Putamen (tissue), 1 donor: ENCODE measurements around the gene IL27RA.

Experiments
- DNase-seq: peaks from one replicate; pipeline ENCODE4 v3.0.0-alpha.2; 2016; ENCODE audit warnings: low spot score

The IL27RA gene

DNA sequence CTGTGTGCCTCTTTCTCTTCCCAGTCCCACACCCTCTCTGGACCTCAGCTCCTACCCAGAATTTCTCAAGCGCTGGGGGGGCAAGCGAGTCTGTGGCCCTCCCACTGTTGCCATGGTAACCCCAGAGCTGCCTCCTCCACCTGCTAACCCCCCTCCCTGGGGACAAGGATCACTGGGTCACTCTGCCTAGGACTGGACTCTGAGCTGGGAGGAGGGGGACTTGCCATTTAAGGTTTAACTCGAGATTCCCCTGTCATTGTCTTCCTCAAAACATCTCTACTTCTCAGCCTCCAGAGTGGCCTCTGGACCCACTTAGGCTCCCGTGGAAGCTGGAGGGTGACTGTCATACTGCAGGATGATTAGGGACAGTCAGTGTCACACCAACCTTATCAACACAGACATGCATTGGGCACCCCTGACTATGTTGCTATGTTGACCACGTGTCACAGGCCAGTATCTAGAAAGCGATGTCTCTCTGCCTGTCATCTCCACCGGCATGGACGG is 28.1 kb downstream of the IL27RA start:
- no peak for DNase-seq

DNA sequence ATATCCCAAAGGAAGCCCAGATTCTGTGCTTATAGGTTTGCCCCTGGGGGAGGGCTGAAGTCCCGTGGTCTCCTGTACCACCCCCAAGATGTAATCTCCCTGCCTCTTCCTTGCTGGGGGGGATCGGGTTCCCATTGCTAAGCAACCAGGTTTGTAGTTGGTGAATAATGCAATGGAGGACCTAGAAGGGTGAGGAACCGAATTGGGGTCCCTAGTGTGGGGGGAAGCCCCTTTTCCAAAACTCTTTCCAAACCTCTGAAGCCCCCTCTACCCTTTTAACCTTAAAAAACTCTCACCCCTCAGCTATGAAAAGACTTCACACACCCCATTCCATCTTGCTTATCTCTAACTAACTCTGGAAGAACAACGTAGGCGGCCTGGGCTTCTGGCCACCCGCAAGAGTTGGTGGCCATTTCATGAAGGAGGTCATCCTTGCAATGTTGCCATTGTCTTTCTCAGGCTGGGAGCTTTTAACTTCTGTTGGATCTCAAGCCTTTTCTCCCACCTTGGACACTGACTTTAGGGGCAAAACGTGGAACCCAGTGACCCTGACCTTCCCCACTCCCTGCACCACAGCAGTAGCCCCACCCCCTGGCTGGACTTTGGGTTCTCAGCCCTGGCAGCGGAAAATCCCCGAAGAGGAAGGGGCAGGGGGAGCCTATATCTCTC is 29.7 kb downstream of the IL27RA start:
- no peak for DNase-seq

DNA sequence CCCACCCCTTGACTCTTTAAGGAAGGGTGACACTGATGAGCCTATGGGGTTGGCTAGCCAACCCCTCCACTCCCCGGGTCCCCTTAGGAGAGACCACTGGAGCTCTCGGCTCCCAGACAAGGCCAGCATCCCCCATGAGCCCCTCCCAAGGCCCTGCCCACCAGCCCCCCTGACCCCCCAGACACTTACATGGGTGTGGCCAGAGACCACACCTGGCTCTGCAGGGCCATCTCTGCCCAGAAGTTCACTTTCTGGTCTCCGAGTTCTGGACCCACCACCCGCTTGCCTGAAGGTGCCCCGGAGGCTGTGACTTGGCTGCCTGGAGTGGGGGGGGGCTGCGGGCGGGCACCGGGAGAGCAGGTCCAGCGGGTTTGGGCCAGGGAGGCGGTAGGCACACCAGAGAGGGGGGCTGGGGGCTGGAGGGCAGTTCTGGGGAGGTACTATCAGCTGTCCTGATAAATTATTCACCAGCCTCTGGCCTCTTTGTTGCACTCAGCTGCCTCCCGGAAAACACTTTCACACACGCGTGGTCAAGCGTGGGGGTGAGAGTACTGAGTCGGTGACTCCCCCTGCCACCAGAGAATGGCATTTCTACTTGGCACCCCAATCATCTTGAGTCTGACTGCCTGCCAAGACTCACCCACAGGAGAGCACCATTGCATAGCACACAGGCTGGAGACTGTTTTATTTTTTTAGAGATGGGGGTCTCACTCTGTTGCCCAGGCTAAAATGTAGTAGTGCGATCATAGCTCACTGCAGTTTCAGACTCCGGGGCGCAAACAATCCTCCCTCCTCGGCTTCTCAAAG is 30.4 kb downstream of the IL27RA start, which contains the start of gene PALM3:
Gene PALM3 (minus strand): TSS at position 326 of the 807 bp plus-strand sequence. CDS start 96 bp downstream, at position 230.
- DNase-seq = no peak

DNA sequence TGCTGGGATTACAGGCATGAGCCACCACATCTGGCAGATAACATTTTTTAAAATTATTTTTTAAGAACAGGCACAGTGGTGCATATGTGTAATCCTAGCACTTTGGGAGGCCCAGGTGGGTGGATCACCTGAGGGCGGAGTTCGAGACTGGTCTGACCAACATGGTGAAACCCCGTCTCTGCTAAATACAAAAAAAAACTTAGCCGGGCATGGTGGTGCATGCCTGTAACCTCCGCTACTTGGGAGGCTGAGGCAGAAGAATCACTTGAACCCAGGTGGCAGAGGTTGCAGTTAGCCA is 30.9 kb downstream of the IL27RA start:
- no peak for DNase-seq

DNA sequence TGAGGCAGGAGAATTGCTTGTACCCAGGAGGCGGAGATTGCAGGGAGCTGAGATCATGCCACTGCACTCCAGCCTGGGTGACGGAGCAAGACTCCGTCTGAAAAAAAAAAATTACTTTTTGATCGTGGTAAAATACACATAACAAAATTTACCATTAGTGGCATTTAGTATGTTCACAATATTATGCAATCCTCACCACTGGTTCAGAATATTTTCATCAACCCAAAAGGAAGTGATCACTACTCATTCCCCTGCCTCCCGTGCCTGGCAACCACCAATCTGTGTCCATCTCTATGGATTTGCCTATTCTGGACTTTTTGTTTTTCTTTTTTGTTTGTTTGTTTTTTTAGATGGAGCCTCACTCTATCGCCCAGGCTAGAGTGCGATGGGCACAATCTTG is 31.5 kb downstream of the IL27RA start:
- no peak for DNase-seq

DNA sequence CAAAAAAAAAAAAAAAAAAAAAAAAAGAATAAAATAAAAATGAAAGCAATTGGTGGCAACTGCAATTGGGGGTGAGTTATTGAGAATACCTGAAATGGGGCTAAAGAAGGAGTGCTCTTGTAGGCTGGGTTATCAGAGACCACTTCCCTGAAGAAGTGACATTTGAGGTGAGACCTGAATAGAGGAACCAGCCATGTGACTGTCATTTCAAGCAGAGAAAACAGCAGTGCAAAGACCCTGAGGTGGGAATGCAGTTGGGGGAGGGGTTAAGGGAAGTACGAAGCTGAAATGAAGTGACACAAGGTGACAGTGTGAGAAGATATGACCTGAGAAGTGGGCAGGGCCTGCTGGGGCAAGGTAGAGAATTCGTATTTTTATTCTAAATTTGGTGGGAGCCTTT is 34.6 kb downstream of the IL27RA start:
- DNase-seq = no peak

DNA sequence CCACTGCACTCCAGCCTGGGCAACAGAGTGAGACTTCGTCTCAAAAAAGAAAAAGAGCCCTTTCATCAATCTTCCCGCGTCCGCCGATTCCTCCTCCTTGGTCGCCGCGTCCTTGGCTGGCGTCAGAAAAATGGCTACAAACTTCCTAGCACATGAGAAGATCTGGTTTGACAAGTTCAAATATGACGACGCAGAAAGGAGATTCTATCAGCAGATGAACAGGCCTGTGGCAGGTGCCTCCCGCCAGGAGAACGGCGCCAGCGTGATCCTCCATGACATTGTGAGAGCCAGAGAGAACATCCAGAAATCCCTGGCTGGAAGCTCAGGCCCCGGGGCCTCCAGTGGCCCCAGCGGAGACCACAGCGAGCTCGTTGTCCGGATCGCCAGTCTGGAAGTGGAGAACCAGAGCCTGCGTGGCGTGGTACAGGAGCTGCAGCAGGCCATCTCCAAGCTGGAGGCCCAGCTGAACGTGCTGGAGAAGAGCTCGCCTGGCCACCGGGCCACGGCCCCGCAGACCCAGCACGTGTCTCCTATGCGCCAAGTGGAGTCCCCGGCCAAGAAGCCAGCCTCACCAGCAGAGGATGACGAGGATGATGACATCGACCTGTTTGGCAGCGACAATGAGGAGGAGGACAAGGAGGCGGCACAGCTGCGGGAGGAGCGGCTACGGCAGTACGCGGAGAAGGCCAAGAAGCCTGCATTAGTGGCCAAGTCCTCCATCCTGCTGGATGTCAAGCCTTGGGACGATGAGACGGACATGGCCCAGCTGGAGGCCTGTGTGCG is 38.9 kb downstream of the IL27RA start:
- DNase-seq = no peak

DNA sequence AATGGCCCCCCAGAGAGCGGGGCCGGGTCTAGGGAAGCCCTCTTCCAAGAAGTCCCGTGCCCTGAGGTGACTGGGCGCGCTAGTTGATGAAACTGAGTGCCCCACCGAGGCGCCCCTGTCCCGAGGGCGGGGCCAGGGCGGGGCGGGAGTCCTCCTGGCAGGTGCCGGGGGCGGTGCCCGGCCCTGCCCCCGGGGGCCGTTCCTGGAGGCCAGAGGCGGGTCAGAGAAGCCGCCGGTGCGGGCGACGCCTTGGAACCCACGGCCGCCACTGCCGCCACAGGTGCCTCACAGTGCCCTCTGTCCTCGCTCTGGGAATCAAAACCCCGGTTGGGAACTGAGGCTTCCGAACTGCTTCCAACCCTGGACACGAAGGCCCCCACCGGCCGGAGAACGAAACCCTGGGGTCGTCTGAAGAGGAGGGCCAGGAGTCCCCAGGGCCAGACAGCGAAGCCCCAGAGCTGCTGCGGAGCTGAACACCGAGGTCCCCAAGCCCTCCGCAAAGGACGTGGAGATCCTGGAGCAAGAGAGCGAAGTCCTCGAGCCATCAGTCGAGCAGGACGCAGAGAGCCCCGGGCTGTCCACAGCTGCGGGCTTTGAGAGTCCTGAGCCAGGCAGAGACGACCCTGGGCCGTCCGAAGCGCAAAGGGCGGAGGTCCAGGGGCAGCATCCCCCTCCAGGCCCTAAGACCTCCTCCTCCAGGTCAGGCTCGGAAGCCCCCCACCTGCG is 41.1 kb downstream of the IL27RA start, which contains the start of gene MISP3:
Gene MISP3 (plus strand): TSS at position 252 of the 726 bp plus-strand sequence. CDS start 524 bp downstream, outside the sequence.
- no peak for DNase-seq

DNA sequence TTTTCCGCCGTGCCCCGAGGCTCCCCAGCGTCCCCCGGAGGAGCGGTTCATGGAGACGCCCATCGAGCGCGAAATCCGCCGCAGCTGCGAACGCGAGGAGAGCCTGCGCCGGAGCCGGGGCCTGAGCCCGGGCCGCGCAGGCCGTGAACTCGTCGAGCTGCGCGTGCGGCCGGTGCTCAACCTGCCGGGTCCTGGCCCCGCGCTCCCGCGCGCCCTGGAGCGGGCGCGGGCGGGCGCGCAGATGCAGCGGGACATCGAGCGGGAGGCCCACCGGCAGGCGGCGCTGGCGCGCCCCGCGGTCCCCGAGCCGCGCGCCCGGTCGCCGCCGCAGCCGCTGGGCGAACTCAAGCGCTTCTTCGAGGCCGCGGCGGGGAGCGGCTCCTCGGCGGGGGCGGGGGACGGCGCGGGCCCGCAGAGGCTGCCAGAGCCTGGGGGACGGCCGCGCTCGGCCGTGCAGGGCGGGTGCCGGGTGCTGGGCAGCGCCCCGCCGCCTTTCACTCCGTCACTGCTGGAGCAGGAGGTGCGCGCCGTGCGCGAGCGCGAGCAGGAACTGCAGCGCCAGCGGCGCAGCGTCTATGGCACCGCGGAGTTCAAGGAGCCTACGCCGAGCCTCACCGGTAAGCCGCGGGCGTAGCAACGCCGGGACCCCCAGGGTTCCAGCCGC is 41.8 kb downstream of the IL27RA start:
- DNase-seq = peak; percentile 77

DNA sequence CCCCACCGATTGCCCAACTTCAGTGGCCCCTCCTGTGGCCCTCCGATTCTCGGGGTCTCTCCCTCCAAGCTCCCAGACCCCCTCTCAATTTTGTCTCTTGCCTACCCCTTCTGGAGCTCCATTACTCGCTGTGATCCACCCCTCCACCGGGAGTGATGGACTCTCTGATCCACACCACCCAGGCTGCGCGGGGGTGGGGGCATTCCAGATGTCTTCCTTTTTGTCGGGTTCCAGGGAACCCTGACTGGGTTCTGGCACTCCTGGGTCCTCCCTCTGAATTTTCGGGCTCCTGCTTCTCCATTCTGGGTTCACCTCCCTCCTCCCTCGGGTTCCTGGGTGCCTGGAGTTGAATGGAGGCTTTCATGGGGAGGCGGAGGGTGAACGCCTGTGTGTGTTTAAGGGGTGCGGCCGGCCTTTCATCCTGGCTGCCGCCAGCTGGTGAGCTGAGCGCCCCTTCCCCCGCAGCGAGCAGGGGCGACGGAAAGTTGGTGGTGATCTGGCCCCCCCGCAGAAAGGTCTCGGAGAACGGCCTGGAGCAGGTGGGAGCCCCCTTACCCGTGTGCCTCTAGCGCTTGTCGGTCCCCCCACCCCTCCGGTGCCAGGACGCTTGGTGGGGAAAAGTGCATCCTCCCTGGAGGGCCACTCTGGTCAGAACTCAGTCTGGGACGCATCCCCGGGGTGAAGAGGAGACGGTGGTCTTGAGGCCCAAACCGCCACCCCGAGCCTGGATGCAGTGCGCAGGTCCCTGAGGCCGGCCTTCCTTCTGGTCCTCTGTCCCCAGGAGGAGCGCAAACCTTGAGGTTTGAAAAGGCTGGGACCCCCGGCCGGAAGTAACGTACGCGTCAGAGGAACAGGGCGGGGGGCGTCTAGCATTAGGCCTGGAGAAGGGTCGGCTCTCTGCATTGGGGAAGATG is 42.6 kb downstream of the IL27RA start:
- no peak for DNase-seq

DNA sequence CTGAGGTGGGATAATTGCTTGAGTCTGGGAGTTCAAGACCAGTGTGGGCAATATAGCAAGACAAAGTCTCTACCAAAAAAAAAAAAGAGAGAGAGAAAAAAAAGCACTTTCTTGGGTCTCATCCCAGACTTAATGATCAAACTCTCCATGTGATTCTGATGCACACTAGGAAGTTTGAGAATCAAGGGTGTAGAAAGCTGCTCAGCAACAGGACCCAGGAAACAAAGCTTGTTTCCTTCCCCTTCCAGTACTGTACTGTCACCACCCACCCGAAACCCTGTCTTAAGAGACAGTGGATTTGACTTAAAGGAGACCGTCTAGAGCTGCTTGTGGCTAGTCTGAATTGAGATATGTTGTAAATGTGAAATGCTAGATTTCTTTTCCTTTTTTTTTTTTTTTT is 46.8 kb downstream of the IL27RA start:
- DNase-seq = no peak

DNA sequence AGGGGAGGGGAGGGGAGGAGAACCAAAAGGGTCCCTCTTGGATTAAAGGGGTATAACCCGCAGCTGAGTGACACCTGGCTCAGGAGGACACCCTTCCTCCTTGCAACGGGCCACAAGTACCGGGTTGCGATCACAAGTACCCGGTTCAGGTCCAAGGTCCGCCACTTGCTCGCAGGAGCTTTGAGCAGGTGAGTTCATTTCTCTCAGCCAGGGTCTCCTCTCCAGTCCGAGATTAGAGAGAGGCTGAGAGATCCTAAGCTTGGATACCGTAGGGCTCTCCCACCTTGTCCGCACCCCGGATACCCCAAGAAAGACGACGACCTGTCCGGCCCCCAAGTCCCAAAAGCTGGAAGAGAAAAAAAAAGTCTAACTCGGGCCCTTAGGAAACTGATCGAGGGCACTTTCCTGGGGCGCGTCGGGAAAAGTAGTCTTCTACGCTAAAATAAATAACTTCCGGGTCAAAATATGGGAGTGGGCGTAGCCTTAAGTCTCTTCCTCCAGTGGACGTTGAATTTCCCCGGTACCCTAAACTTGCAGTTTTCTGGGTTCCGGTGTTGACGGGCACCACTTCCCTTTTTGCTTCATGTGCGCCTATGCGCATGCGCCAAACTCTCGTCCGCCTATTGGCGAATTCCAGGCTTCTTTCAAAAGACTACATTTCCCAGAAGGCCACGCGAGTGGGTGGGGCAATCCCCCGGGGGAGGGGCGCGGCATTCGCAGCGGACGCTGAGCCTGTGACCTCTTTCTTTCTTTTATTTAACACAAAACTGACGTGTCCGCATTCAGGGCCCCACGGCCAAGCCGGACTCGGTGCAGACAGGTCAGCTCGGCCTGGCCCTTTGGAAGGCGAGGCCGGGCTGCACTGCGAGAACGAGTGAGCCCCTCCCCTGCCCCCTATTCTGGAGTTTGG is 49.6 kb downstream of the IL27RA start:
- peak; percentile 100 for DNase-seq

DNA sequence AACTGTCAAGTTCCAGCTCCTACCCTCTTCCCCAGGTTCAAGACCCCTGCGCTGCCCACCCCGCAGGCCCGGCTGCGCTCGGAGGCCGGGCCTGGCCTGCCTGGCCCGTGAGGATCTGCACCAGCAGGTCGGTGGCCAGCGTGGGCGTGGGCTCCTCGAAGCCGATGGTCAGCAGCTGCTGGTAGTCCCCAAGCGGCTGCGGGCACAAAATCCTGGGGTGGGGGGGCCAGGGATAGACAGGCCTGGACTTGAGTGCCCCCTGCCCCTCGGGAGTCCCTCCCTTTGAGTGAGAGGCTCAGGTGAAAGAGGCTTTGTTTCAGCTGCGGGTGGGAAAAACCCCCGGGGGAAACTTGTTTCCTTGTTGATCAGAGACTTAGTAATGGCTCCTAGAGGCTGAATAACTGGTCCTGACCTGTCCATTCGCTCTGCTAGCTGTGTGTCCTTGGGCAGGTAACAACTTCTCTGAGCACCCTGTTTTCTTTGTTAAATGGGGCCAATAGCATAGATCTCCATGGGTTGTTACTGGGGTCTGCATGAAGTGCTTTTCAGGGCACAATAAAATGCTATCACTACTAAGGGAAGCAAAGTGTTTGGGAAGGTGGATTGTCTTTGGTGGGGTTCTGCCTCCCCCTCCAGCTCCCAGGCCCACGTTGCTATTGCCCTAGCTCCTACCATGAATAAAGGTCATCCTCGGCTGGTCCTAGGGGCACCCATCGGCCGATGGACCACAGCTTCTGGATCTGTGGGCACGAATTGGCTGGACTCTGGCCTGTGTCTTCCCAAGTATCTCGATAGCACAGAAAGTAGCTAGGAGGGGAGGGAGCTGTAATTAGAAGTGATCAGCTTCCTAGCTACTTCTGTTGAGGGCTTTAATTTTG is 50.5 kb downstream of the IL27RA start:
- DNase-seq = no peak

DNA sequence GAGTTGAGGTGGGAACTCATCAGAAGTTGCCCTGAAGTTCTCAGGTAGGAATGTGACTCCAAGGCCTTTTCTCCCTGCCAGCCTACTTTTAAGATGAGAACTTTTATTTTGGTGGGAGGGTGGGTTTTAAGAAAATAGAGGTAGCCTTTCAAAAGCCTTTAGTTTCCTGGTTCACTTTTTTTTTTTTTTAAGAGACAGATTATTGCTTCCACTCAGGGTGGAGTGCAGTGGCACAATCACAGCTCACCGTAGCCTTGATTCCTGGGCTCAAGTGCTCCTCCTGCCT is 51.1 kb downstream of the IL27RA start:
- DNase-seq = no peak

DNA sequence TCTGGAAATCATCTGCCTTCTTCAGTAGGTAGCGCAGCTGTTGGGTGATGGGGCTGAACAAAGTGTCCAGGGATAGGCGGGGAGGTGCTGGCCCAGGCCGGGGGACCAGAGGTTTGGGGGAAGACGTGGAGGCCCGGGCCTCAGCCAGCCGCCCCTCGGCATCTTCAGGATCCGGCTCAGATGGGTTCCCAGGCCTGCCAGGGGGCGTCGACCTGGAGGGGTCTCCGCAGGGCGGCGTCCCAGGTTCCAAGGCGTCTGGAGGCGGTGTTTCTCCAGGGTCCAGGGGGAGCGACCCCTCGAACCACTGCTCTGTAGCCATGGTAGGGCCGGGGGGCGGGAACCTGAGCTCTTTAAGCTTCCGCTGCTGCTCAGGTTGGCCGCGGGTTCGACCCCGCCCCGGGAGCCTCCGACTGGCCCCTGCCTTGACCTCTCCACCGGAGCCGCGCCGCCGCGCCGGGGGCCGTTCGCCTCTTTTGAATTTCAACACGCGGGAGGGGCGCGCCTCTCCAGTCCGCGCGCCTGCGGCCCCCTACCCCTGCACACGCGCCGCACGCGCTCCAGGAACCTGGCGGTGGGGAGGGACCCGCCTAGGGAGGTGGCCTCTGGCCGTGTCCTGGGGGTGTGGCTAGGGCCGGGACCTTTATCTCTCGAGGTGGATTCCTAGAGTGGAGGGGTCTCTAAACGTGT is 53.9 kb downstream of the IL27RA start, which contains the start of gene C19orf67:
Gene C19orf67 (minus strand): TSS at position 475 of the 687 bp plus-strand sequence. CDS start 156 bp downstream, at position 319.
- no peak for DNase-seq

DNA sequence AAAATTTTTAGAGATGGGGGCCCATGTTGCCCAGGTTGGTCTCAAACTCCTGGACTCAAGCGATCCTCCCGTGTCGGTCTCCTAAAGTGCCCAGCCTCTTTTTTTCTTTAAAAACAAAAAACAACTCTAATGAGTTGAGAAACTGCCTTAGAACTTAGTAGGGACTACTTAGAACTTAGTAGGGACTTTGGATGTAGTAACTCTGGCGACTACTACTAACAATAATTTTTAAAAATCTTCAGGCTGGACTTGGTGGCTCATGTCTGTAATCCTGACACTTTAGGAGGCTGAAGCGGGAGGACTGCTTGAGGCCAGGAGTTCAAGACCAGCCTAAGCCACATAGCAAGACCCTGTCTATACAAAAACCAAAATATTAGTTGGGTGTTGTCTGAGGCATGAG is 54.5 kb downstream of the IL27RA start:
- no peak for DNase-seq

DNA sequence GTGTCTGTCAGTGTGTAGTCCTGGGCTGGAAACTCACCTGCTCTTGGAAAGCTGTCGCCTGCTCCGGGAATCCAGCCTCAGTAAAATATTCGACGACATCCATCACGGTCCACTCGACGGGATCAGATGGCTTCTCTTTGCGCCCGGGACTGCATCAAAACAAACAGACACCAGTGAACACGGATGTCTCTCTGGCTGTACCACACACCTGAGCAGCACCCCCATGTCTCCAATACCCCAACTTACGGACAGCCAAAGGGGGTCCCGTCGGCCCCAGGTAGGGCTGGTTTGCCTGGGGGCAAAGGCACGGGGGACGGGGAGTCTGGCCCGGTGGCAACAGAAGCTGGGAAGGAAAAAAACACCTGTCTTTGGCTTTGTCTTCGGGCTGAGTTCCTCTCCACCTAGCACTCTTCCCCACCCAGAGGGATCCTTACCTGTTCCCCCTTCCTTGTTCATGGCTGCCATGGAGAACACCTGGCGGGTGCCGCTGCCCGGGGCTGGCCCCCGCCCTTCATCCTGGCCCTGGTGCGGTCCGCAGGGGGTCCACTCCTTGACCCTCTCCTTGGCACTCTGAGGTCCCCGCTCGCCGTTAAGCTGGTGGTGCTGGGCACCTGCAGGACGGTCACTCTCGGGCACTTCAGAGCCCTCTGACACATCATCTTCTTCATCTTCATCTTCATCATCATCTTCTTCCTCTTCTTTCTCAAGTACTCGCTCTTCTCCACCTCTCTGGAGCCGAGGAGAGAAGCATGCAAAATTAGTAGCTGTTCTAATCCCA is 57.3 kb downstream of the IL27RA start:
- DNase-seq = no peak
